Renal cortical epithelial cell (primary cell): Measurements from ENCODE around the gene GSX1. TPM values are rescaled to one million over a fixed set of nuclear protein-coding genes. Genes with fewer than 3 reads are reported as not detected.

Experiments used
- DNase-seq: peaks from one replicate; pipeline ENCODE4 v3.0.0-alpha.2; 2011; ENCODE audit warnings: low read depth
- total RNA-seq: library from RNA; depleted of rRNA; stranded (reverse); fragments of >200 nt; gene quantifications from 2 replicates; pipeline ENCODE4 v1.2.3, GENCODE V29; 2014

GSX1 gene
- total RNA-seq, 1 donor from 2014 or later: not detected

DNA sequence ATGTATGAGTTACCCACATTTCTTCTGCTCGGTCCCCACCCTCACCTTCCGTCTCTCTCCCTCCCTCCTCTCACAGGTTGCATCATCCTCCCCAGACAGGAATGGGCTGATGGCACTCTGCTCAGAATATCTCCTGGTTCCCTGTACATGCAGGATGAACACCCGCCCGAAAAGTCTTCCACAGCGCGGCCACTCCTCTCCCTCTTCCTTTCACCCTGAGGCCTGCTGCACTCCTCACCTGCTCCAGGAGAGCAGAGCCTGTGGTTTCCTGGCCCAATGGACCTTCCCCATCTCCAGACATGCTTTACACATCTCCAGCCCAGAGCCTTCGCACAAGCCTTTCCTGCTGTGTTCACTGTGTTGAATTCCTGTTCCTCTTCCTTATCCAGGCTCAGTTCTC is 40.9 kb downstream of the GSX1 start:
- DNase-seq: no peak

- no peak for DNase-seq
Measured at GRCh38 chr13:27834095-27834494, 41.8 kb downstream of the GSX1 start.

- no peak for DNase-seq
Measured at GRCh38 chr13:27835799-27836198, 43.5 kb downstream of the GSX1 start.

DNA sequence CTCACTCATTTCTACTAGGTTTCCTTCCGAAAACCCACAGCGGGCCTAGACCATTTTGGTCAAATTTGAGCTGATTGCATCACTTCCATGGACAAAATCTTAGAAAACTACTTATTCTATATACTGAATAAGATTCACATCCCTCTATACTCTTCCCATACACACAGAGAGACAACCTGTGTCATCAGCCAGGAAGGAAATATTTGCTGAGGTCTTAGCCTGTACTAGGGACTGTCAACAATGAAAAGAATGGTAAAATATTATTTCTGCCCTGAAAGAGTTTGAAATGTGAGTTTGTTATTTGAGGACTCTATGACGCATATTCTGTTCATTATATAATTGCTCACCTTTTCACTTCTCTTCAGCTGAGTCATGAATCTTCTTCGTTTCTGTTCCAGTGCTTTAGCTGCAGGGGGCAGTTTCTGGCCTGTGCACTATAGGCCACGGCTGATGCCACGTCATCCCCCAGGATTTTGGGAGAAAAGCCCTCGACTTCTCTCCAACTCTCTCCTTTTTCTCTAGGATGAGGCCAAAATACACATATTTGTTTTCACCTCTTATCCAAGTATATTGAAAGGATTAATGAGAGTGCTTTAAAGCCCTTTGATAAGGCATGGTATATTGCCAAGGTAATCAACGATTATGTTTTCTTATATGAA is 47.7 kb downstream of the GSX1 start:
- DNase-seq: no peak

- DNase-seq: no peak
Measured at GRCh38 chr13:27842571-27842970, 50.3 kb downstream of the GSX1 start.

Other genes with a start within 250 kb of the GSX1 start
- 9.0 and 16.5 TPM in 2 replicates for gene LNX2, start 172.0 kb upstream of the GSX1 start, total RNA-seq
- 69.9 and 88.4 TPM in 2 replicates for gene POLR1D, start 170.6 kb upstream of the GSX1 start, total RNA-seq
- not detected in 2 replicates for gene PDX1, start 127.5 kb downstream of the GSX1 start, total RNA-seq
- gene CDX2, start 176.8 kb downstream of the GSX1 start, total RNA-seq: not detected in 2 replicates
- gene URAD, start 196.2 kb downstream of the GSX1 start, total RNA-seq: not detected in 2 replicates